HUDEP-2 (cell line): ENCODE results near the gene ESRRG.

Experiments
- DNase-seq, 76 experiments: peaks; one replicate each; lab custom pipeline; 2025; ENCODE audit not compliant: unreplicated experiment in 76 of 76; lab: John Stamatoyannopoulos, UW

ESRRG gene

DNA sequence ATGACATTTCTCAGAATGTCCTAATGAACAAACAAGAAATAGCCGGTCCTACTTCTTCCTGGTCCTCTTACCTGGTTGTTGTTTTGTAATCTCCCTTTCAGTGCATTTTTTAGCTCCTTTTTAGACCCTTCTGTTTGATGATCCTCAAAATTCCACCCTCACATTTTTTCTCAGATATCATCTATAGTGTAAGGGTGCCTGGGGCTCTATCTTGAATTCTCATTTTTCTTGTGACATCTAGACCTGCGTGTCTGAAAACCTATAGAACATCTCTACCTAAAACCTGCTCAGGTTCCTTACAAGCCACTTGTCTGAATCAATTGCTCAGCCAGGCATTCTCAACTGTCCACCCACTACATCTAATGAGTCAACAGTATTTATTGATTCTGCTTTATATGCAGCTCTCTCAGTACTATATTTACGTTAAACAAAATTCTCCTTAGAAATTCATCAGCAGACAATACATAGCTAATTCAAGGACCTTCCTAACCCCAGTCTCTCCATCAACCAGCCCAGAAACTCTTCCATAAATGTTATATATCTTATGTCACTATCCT is 263.5 kb downstream of the ESRRG start:
- no peak for DNase-seq

DNA sequence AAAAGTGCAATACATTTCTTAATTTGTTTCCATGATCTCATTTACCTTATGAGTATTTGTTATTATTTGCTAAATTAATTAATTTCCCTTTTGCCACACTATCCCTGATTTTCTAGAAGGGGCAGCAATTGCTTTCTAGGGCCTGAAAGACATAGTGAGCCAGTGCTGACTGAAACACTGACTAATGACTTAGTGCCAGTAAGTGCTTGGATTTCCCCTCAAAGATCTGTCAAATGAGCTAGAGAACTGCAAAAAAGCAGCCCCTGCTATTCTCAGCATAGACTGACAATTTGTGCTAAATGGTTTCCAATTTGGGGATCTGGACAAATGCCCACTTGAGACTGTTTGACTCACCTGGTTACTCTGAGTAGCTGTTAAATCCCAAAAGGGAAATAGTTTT is 264.4 kb downstream of the ESRRG start:
- no peak for DNase-seq

DNA sequence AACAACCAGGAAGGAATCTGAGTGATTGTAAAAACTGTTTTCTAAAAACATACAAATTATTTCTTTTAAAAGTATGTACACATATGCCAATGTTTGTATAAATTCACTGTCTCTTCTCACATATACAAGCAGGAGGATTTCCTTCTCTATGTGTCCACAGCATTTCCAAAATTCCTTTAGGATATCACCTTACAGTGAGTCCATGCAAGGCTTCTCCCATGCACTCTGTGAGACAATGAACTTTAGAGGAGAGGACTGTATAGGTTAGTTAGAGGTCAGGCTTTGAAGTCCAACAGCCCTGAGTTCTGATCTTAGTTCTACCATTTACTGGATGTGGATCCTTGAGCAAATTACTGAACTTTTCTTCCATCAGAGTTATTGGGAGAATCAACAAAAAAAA is 265.9 kb downstream of the ESRRG start:
- no peak for DNase-seq

DNA sequence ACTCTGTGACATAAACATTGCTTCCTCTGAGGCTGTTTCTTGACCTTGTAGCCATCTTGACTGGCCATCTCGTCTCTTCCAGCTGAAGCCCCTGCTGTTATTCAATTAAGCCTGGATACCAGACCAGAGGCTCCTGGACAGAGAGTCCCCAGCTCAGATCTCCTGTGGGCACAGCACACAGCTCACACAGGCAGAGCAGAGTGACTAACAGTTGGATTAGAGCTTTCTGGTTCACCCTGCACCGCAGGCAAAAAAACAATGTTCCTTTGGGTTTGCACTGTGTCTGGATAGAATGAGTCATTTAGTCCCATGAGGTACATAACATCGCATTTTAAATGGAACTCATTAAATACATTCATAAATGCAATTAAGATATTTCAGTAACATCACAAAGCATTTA is 266.5 kb downstream of the ESRRG start:
- no peak for DNase-seq

DNA sequence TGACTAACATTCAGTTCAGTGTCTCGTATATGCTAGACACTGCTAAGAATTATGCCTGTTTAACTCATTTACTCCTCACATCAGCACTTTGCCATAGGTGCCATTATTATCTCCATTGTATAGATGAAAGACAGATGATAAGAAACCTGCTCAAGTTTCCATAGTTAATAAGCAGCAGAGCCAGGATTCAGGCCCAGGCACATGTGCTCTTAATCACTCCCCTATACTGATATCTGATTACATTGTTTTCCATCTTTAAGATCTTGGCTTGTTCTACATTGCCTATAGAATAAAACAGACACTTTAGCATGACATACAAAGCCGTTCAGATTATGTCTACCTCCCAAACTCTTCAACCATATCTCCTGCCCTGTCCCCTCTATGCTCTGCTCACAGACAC is 269.5 kb downstream of the ESRRG start:
- DNase-seq = no peak
